DOHH2 (cell line): ENCODE data around the gene ZNF607.

Experiments used
- CTCF ChIP-seq: fragments of 200-600 bp; sonication (generic); IDR thresholded peaks from one replicate; pipeline ENCODE4 v1.5.1; 2014; ENCODE audit warnings: antibody characterized with exemption, mild to moderate bottlenecking, low read depth, low read length; ENCODE audit not compliant: poor library complexity, severe bottlenecking
- EZH2phosphoT487 ChIP-seq: fragments of 200-600 bp; sonication (generic); IDR thresholded peaks from 2 replicates; pipeline ENCODE4 v1.6.1; 2017; ENCODE audit warnings: borderline replicate concordance, mild to moderate bottlenecking, antibody characterized with exemption, low read length, moderate library complexity, mixed read lengths

GRCh38 chr19:37695144-37695899 lies 24.2 kb downstream of the ZNF607 start:
- TF ChIP-seq CTCF (no peak), EZH2phosphoT487 (no peak)
